Measurements from ENCODE around the gene SERPINE1.
"Not testable (repeated sequence)": the region's sequence is repeated elsewhere in the genome, so short reads cannot be mapped to it uniquely, and the experiment has no call there.

The SERPINE1 gene

DNA sequence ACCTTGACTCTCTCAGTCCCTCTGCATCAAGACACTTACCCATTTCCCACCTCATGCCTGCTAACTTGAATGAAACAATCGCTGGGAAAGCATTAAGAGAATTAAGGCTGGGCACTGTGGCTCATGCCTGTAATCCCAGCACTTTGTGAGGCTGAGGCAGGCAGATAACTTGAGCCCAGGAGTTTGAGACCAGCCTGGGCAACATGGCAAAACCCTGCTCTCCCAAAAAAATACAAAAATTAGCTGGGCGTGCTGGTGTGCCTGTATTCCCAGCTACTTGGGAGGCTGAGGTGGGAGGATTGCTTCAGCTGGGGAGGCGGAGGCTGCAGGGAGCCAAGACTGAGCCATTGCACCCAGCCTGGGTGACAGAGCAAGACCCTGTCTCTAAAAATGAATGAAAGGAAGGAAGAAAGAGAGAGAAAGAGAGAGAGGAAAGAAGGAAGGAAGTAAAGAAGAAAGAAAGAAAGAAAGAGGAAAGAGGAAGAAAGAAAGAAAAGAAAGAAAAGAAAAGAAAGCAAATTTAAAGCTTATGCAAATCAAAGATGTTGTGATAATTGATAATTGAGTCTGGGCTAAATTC, 646 bp downstream of the SERPINE1 start:
- no peaks in the 10 kb centered on the region for H3K36me3 ChIP-seq (ENCODE audit: control insufficient read depth, insufficient read depth, low read length)
- no peak overlapping the region for H2BK120ac ChIP-seq (ENCODE audit: low read depth, low read length)
- H2BK15ac ChIP-seq (replicated peaks; ENCODE audit: low read depth): no peak overlapping the region
- H3K23ac ChIP-seq (ENCODE audit: low read length): no peak overlapping the region
- H3K27ac ChIP-seq (ENCODE audit: low read depth, low read length): no peak overlapping the region
- H4K8ac ChIP-seq (ENCODE audit: low read depth, low read length): no peak overlapping the region
- no peak overlapping the region for H3K4ac ChIP-seq (ENCODE audit: low read depth, low read length)
- no peak overlapping the region for H3K18ac ChIP-seq (ENCODE audit: low read length)
- DNase-seq: no peak
- H3K56ac ChIP-seq (ENCODE audit: low read length): peak overlapping the region; percentile 40
- H2AK5ac ChIP-seq (ENCODE audit: low read length): no peak overlapping the region
- peak overlapping the region; percentile 12 for H3K9ac ChIP-seq (ENCODE audit: low read length)
- no peaks in the 10 kb centered on the region for H3K79me2 ChIP-seq (ENCODE audit: control insufficient read depth, insufficient read depth, low read length)
- H3K79me1 ChIP-seq (ENCODE audit: low read length): no peaks in the 10 kb centered on the region
- peaks cover 2% of the 10 kb centered on the region for H3K4me1 ChIP-seq (ENCODE audit: control insufficient read depth, low read depth, low read length)
- H3K4me2 ChIP-seq (ENCODE audit: low read length): peak overlapping the region; percentile 11
- H3K27me3 ChIP-seq (ENCODE audit: insufficient read depth, low read length, poor library complexity): no peaks in the 10 kb centered on the region
- H4K5ac ChIP-seq (ENCODE audit: low read length): no peak overlapping the region
- no peak overlapping the region for H2BK5ac ChIP-seq (ENCODE audit: low read length)
- WGBS (ENCODE audit: extremely low coverage, insufficient coverage, low lambda C conversion rate): no CpG with 5 or more reads among the region's 3 CpGs
- no peak overlapping the region for H3K4me3 ChIP-seq (ENCODE audit: low read length)

DNA sequence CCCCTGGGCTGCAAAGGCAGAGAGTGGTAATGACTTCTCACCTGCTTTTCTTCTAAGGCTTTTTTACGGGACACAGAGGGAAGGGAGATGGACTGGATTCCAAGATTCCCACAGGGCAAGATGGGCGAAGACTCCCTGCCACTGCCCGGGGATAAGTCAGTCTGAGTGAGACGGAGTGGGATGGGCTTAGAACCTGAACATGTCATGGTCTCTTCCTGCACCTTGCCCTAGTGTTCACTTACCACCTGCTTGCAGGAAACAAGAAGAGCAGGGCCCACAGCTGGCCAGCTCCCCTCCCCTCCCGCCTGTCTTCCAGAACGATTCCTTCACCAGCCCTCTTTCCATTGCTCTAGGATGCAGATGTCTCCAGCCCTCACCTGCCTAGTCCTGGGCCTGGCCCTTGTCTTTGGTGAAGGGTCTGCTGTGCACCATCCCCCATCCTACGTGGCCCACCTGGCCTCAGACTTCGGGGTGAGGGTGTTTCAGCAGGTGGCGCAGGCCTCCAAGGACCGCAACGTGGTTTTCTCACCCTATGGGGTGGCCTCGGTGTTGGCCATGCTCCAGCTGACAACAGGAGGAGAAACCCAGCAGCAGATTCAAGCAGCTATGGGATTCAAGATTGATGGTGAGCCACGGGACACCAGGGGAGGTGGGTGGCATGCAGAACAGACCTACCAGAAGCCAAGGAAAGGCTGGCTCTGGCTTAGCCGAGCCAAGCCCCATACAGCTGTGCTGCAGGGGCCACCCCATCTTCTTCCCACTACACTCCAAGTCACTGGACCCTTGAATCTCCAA, 1.3 kb downstream of the SERPINE1 start:
- Histone ChIP-seq H3K79me1 (ENCODE audit: low read length) (no peaks in the 10 kb centered on the region), H4K5ac (ENCODE audit: low read length) (no peak overlapping the region), H3K4me1 (ENCODE audit: control insufficient read depth, low read depth, low read length) (no peaks in the 10 kb centered on the region), H3K4ac (ENCODE audit: low read depth, low read length) (no peak overlapping the region), H3K79me2 (ENCODE audit: control insufficient read depth, insufficient read depth, low read length) (no peaks in the 10 kb centered on the region), H3K27ac (ENCODE audit: low read depth, low read length) (no peak overlapping the region), H3K36me3 (ENCODE audit: control insufficient read depth, insufficient read depth, low read length) (no peaks in the 10 kb centered on the region), H2AK5ac (ENCODE audit: low read length) (no peak overlapping the region), H3K23ac (ENCODE audit: low read length) (no peak overlapping the region), H3K18ac (ENCODE audit: low read length) (no peak overlapping the region), H3K4me3 (ENCODE audit: low read length) (no peak overlapping the region), H3K27me3 (ENCODE audit: insufficient read depth, low read length, poor library complexity) (no peaks in the 10 kb centered on the region), H3K9ac (ENCODE audit: low read length) (peak overlapping the region; percentile 25), H4K8ac (ENCODE audit: low read depth, low read length) (no peak overlapping the region), H3K56ac (ENCODE audit: low read length) (no peak overlapping the region), H3K4me2 (ENCODE audit: low read length) (no peak overlapping the region), H2BK15ac (replicated peaks; ENCODE audit: low read depth) (no peak overlapping the region), H2BK5ac (ENCODE audit: low read length) (no peak overlapping the region), H2BK120ac (ENCODE audit: low read depth, low read length) (no peak overlapping the region)
- WGBS (ENCODE audit: extremely low coverage, insufficient coverage, low lambda C conversion rate): no CpG with 5 or more reads among the region's 14 CpGs
- DNase-seq: no peak

DNA sequence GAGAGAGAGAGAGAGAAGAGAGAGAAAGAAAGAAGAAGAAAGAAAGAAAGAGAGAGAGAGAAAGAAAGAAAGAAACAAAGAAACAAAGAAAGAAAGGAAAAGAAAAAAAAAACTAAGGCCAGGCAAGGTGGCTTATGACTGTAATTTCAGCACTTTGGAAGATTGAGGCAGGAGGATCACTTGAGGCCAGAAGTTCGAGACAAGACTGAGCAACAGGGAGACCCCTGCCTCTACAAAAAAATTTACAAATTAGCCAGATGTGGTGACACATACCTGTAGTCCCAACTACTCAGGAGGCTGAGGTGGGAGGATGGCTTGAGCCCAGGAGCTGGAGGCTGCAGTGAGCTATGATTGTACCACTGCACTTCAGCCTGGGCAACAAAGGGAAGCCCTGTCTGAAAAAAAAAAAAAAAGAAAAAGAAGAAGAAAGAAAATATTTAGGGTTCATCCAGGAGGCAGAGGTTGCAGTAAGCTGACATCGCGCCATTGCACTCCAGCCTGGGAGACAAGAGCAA, 2.8 kb downstream of the SERPINE1 start:
- Histone ChIP-seq H3K27ac (ENCODE audit: low read depth, low read length) (no peak overlapping the region), H2BK5ac (ENCODE audit: low read length) (no peak overlapping the region), H3K79me1 (ENCODE audit: low read length) (no peaks in the 10 kb centered on the region), H4K5ac (ENCODE audit: low read length) (no peak overlapping the region), H2BK120ac (ENCODE audit: low read depth, low read length) (no peak overlapping the region), H3K4me2 (ENCODE audit: low read length) (no peak overlapping the region), H2BK15ac (replicated peaks; ENCODE audit: low read depth) (no peak overlapping the region), H3K56ac (ENCODE audit: low read length) (no peak overlapping the region), H3K4me1 (ENCODE audit: control insufficient read depth, low read depth, low read length) (no peaks in the 10 kb centered on the region), H3K4me3 (ENCODE audit: low read length) (no peak overlapping the region), H3K27me3 (ENCODE audit: insufficient read depth, low read length, poor library complexity) (no peaks in the 10 kb centered on the region), H3K23ac (ENCODE audit: low read length) (no peak overlapping the region), H3K4ac (ENCODE audit: low read depth, low read length) (no peak overlapping the region), H2AK5ac (ENCODE audit: low read length) (no peak overlapping the region), H3K18ac (ENCODE audit: low read length) (no peak overlapping the region), H3K9ac (ENCODE audit: low read length) (no peak overlapping the region), H3K36me3 (ENCODE audit: control insufficient read depth, insufficient read depth, low read length) (no peaks in the 10 kb centered on the region), H3K79me2 (ENCODE audit: control insufficient read depth, insufficient read depth, low read length) (no peaks in the 10 kb centered on the region), H4K8ac (ENCODE audit: low read depth, low read length) (no peak overlapping the region)
- no peak for DNase-seq
- WGBS (ENCODE audit: extremely low coverage, insufficient coverage, low lambda C conversion rate): no CpG with 5 or more reads among the region's 3 CpGs

DNA sequence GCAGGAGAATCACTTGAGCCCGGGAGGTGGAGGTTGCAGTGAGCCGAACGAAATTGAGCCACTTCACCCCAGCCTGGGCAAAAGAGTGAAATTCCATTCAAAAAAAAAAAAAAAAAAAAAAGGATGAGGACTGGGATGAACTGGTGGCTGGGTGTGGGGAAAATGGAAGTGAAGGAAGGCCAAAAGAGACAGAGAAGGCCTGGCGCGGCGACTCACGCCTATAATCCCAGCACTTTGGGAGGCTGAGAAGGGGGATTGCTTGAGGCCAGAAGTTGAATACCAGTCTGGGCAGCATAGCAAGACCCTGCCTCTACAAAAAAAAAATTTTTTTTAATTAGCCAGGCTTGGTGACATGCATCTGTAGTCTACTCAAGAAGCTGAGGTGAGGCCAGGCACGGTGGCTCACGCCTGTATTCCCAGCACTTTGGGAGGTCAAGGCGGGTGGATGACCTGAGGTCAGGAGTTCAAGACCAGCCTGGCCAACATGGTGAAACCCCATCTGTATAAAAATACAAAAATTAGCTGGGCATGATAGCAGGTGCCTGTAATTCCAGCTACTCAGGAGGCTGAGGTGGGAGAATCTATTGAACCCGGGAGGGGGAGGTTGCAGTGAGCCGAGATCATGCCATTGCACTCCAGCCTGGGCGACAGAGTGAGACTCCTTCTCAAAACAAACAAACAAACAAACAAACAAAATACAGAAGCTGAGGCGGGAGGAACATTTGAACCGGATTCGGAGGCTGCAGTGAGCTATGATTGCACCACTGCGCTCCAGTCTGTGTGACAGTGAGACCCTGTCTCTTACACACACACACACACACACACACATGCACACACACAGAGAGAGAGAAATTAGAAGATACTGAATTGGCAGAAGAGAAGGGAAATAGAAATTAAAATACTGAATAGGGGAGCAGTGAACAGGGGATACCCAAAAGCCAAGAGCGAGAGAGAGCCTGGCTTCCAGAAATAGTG, 6.0 kb downstream of the SERPINE1 start:
- H3K36me3 ChIP-seq (ENCODE audit: control insufficient read depth, insufficient read depth, low read length): not testable (repeated sequence)

DNA sequence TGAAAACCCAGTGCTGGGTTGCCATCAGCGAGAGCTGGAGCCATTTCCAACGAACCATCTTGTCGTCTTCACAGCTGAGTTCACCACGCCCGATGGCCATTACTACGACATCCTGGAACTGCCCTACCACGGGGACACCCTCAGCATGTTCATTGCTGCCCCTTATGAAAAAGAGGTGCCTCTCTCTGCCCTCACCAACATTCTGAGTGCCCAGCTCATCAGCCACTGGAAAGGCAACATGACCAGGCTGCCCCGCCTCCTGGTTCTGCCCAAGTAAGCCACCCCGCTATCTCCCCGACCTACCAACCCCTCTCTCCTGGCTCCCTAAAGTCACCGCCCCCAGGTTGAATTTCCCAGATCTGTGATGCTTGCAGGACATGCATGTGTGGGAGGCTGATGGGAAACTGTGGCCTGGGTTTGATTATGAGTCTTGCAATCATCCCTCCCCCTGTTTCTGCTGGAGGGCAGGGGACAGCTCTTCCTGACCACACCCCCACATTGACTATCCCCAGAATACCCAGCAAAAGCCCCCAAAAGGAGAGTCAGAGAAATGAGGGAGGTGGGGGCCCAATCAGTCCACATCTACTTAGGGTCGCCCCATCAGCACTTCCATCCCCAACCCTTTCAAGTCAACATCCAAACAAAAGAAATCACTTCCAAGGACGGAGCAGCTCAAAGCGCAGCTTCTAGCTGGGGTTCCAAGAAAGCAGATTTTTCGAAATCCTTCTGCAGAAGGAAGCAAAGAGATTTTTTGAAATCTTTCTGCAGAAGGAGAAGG, 6.9 kb downstream of the SERPINE1 start:
- H3K36me3 ChIP-seq (ENCODE audit: control insufficient read depth, insufficient read depth, low read length): no peaks in the 10 kb centered on the region
- H3K79me1 ChIP-seq (ENCODE audit: low read length): no peaks in the 10 kb centered on the region
- no peak overlapping the region for H3K27ac ChIP-seq (ENCODE audit: low read depth, low read length)
- no peak overlapping the region for H2AK5ac ChIP-seq (ENCODE audit: low read length)
- H3K4me1 ChIP-seq (ENCODE audit: control insufficient read depth, low read depth, low read length): no peaks in the 10 kb centered on the region
- no peak overlapping the region for H3K4ac ChIP-seq (ENCODE audit: low read depth, low read length)
- H2BK5ac ChIP-seq (ENCODE audit: low read length): no peak overlapping the region
- H2BK120ac ChIP-seq (ENCODE audit: low read depth, low read length): no peak overlapping the region
- H3K18ac ChIP-seq (ENCODE audit: low read length): no peak overlapping the region
- H3K27me3 ChIP-seq (ENCODE audit: insufficient read depth, low read length, poor library complexity): no peaks in the 10 kb centered on the region
- H3K56ac ChIP-seq (ENCODE audit: low read length): peak overlapping the region; percentile 2
- WGBS (ENCODE audit: extremely low coverage, insufficient coverage, low lambda C conversion rate): no CpG with 5 or more reads among the region's 15 CpGs
- H4K5ac ChIP-seq (ENCODE audit: low read length): no peak overlapping the region
- H3K23ac ChIP-seq (ENCODE audit: low read length): no peak overlapping the region
- no peak overlapping the region for H3K4me3 ChIP-seq (ENCODE audit: low read length)
- H3K79me2 ChIP-seq (ENCODE audit: control insufficient read depth, insufficient read depth, low read length): no peaks in the 10 kb centered on the region
- no peak overlapping the region for H3K4me2 ChIP-seq (ENCODE audit: low read length)
- no peak for DNase-seq
- H4K8ac ChIP-seq (ENCODE audit: low read depth, low read length): no peak overlapping the region
- no peak overlapping the region for H2BK15ac ChIP-seq (replicated peaks; ENCODE audit: low read depth)
- H3K9ac ChIP-seq (ENCODE audit: low read length): no peak overlapping the region

More for the DNA sequence above, 6.0 kb downstream of the SERPINE1 start:
- not testable (repeated sequence) for H3K27ac ChIP-seq (ENCODE audit: low read depth, low read length); H3K79me1 ChIP-seq (ENCODE audit: low read length); H3K79me2 ChIP-seq (ENCODE audit: control insufficient read depth, insufficient read depth, low read length); H3K27me3 ChIP-seq (ENCODE audit: insufficient read depth, low read length, poor library complexity); H3K56ac ChIP-seq (ENCODE audit: low read length); H2BK15ac ChIP-seq (replicated peaks; ENCODE audit: low read depth); H2BK5ac ChIP-seq (ENCODE audit: low read length); H3K4me2 ChIP-seq (ENCODE audit: low read length); DNase-seq; H3K4ac ChIP-seq (ENCODE audit: low read depth, low read length); H3K18ac ChIP-seq (ENCODE audit: low read length); H4K8ac ChIP-seq (ENCODE audit: low read depth, low read length); H3K9ac ChIP-seq (ENCODE audit: low read length); H4K5ac ChIP-seq (ENCODE audit: low read length); H2BK120ac ChIP-seq (ENCODE audit: low read depth, low read length); H3K23ac ChIP-seq (ENCODE audit: low read length); H3K4me1 ChIP-seq (ENCODE audit: control insufficient read depth, low read depth, low read length); H2AK5ac ChIP-seq (ENCODE audit: low read length); H3K4me3 ChIP-seq (ENCODE audit: low read length)
- WGBS (ENCODE audit: extremely low coverage, insufficient coverage, low lambda C conversion rate): no CpG with 5 or more reads among the region's 18 CpGs
